HEK293 (cell line): ENCODE measurements around the gene NCAN.
A peak's percentile ranks its signal among the peaks of the same experiment; 100 is the strongest.

Source experiments
- CTCF ChIA-PET: fragments of 350-600 bp; formaldehyde crosslinking; extraction: SDS; loops from one replicate; lab custom pipeline; 2021; ENCODE audit warnings: antibody characterized with exemption; lab: Yijun Ruan, JAX
- POLR2A ChIA-PET: fragments of 300-600 bp; formaldehyde crosslinking; extraction: SDS; loops from one replicate; lab custom pipeline; 2020; ENCODE audit warnings: antibody characterized with exemption, inconsistent platforms; lab: Yijun Ruan, JAX
- H3K27ac ChIP-seq: fragments of 200-500 bp; sonication (Bioruptor generic); 2 replicates; pipeline ENCODE4 v1.5.1; 2014; ENCODE audit warnings: low read depth, low read length, control low read depth, inconsistent platforms; ENCODE audit errors: extremely low read depth
- H3K36me3 ChIP-seq, 2 experiments: fragments of 200-500 bp in 1 of 2; sonication (Bioruptor generic) in 1 of 2; 1 replicate in 1 of 2; 2 replicates in 1 of 2; pipeline ENCODE4 v1.5.1; 2014 to 2017; ENCODE audit warnings: inconsistent platforms in 2 of 2, low read length in 2 of 2; ENCODE audit not compliant: control insufficient read depth in 2 of 2, insufficient read depth in 1 of 2
- H3K4me1 ChIP-seq: fragments of 200-500 bp; sonication (Bioruptor generic); 2 replicates; pipeline ENCODE4 v1.5.1; 2014; ENCODE audit warnings: mild to moderate bottlenecking, low read length, inconsistent platforms; ENCODE audit not compliant: control insufficient read depth, insufficient read depth
- H3K4me3 ChIP-seq: 2 replicates; pipeline ENCODE4 v1.5.1; 2011; ENCODE audit warnings: low read depth, mild to moderate bottlenecking, control low read depth, low read length, moderate library complexity
- H3K9me3 ChIP-seq: fragments of 200-500 bp; sonication (Bioruptor generic); 2 replicates; pipeline ENCODE4 v1.5.1; 2014; ENCODE audit warnings: low read depth, low read length, inconsistent platforms; ENCODE audit not compliant: control insufficient read depth, insufficient read depth
- MZF1 ChIP-seq: fragments of 450-650 bp; formaldehyde crosslinking; IDR thresholded peaks from 2 replicates; pipeline ENCODE4 v1.5.1; 2017; ENCODE audit warnings: missing biosample characterization, missing genetic modification characterization, borderline replicate concordance
- RBAK ChIP-seq: fragments of 450-650 bp; formaldehyde crosslinking; IDR thresholded peaks from 2 replicates; pipeline ENCODE4 v1.5.1; 2016; ENCODE audit warnings: missing biosample characterization, missing genetic modification characterization
- SP2 ChIP-seq: fragments of 450-650 bp; formaldehyde crosslinking; IDR thresholded peaks from 2 replicates; pipeline ENCODE4 v1.5.1; 2016; ENCODE audit warnings: missing biosample characterization, missing genetic modification characterization
- SP7 ChIP-seq: fragments of 450-650 bp; formaldehyde crosslinking; IDR thresholded peaks from 2 replicates; pipeline ENCODE4 v1.5.1; 2016; ENCODE audit warnings: missing biosample characterization, missing genetic modification characterization
- TCF7L2 ChIP-seq: IDR thresholded peaks from 2 replicates; pipeline ENCODE4 v1.6.1; 2011; ENCODE audit warnings: low read depth, mild to moderate bottlenecking, inconsistent platforms, low read length, moderate library complexity, borderline replicate concordance
- TRIM28 ChIP-seq: IDR thresholded peaks from 2 replicates; pipeline ENCODE4 v1.6.1; 2011; ENCODE audit warnings: low read length, control low read depth, borderline replicate concordance
- ZBTB20 ChIP-seq: fragments of 450-650 bp; formaldehyde crosslinking; IDR thresholded peaks from 2 replicates; pipeline ENCODE4 v1.5.1; 2016; ENCODE audit warnings: missing biosample characterization, missing genetic modification characterization
- ZFP41 ChIP-seq: fragments of 450-650 bp; formaldehyde crosslinking; IDR thresholded peaks from 2 replicates; pipeline ENCODE4 v1.5.1; 2016; ENCODE audit warnings: missing biosample characterization, missing genetic modification characterization, borderline replicate concordance
- ZNF146 ChIP-seq: fragments of 450-650 bp; formaldehyde crosslinking; IDR thresholded peaks from 2 replicates; pipeline ENCODE4 v1.5.1; 2016; ENCODE audit warnings: missing biosample characterization, missing genetic modification characterization
- ZNF169 ChIP-seq: fragments of 450-650 bp; formaldehyde crosslinking; IDR thresholded peaks from 2 replicates; pipeline ENCODE4 v1.5.1; 2016; ENCODE audit warnings: missing biosample characterization, missing genetic modification characterization
- ZNF223 ChIP-seq: fragments of 450-650 bp; formaldehyde crosslinking; IDR thresholded peaks from 2 replicates; pipeline ENCODE4 v1.5.1; 2016; ENCODE audit warnings: missing biosample characterization, missing genetic modification characterization
- ZNF335 ChIP-seq: fragments of 450-650 bp; formaldehyde crosslinking; conservative IDR thresholded peaks from 2 replicates; pipeline ENCODE4 v1.5.1; 2016; ENCODE audit warnings: missing biosample characterization, missing genetic modification characterization
- ZNF391 ChIP-seq: fragments of 450-650 bp; formaldehyde crosslinking; IDR thresholded peaks from 2 replicates; pipeline ENCODE4 v1.5.1; 2016; ENCODE audit warnings: low read depth, missing biosample characterization, missing genetic modification characterization, borderline replicate concordance
- ZNF48 ChIP-seq: fragments of 450-650 bp; formaldehyde crosslinking; IDR thresholded peaks from 2 replicates; pipeline ENCODE4 v1.5.1; 2016; ENCODE audit warnings: missing biosample characterization, missing genetic modification characterization
- ZNF626 ChIP-seq: fragments of 450-650 bp; sonication (Bioruptor Pico); formaldehyde crosslinking; IDR thresholded peaks from 2 replicates; pipeline ENCODE4 v1.5.1; 2018; ENCODE audit warnings: missing biosample characterization, missing genetic modification characterization, inconsistent platforms
- ZNF660 ChIP-seq: fragments of 450-650 bp; IDR thresholded peaks from 2 replicates; pipeline ENCODE4 v1.5.1; 2018; ENCODE audit warnings: missing biosample characterization, mild to moderate bottlenecking, missing genetic modification characterization
- ZNF707 ChIP-seq: fragments of 450-650 bp; formaldehyde crosslinking; IDR thresholded peaks from 2 replicates; pipeline ENCODE4 v1.5.1; 2016; ENCODE audit warnings: missing biosample characterization, missing genetic modification characterization
- TF ChIP-seq, protein P1 (sequence below): fragments of 450-650 bp; formaldehyde crosslinking; IDR thresholded peaks from 2 replicates; pipeline ENCODE4 v1.5.1; 2016; ENCODE audit warnings: missing biosample characterization, missing genetic modification characterization
- TF ChIP-seq, protein P2 (sequence below): fragments of 450-650 bp; formaldehyde crosslinking; IDR thresholded peaks from 2 replicates; pipeline ENCODE4 v1.5.1; 2016; ENCODE audit warnings: missing biosample characterization, missing genetic modification characterization
- TF ChIP-seq, protein P3 (sequence below): fragments of 450-650 bp; formaldehyde crosslinking; IDR thresholded peaks from 2 replicates; pipeline ENCODE4 v1.5.1; 2017; ENCODE audit warnings: missing biosample characterization, mild to moderate bottlenecking, missing genetic modification characterization, moderate library complexity
- TF ChIP-seq, protein P4 (sequence below): fragments of 450-650 bp; formaldehyde crosslinking; IDR thresholded peaks from 2 replicates; pipeline ENCODE4 v1.5.1; 2016; ENCODE audit warnings: missing biosample characterization, missing genetic modification characterization
- TF ChIP-seq, protein P5 (sequence below): sonication (generic); formaldehyde crosslinking; IDR thresholded peaks from 2 replicates; pipeline ENCODE4 v1.8.1; 2022; ENCODE audit warnings: mild to moderate bottlenecking, moderate library complexity, missing genetic modification reagents
- TF ChIP-seq, protein P6 (sequence below): fragments of 450-650 bp; formaldehyde crosslinking; IDR thresholded peaks from 2 replicates; pipeline ENCODE4 v1.5.1; 2017; ENCODE audit warnings: missing biosample characterization, missing genetic modification characterization
- TF ChIP-seq, protein P7 (sequence below): fragments of 450-650 bp; formaldehyde crosslinking; IDR thresholded peaks from 2 replicates; pipeline ENCODE4 v1.5.1; 2016; ENCODE audit warnings: missing biosample characterization, missing genetic modification characterization

The NCAN gene

DNA sequence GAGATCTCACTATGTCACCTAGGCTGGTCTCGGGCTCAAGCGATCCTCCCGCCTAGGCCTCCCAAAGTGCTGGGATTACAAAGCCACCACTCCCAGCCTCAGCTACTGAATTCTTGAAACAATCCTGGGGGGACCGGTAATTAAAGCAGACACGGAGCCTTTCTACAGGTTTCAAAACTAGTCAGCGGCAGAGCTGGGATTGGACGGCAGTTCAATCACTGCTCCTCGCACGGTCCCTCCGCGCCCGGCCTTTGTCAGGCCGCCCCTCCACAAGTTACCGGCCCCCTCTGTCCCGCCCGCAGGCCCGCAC is 20.0 kb upstream of the NCAN start:
- TF ChIP-seq TRIM28, result 0 out of 2 replicates have a peak, but pooled peaks have one; percentile 55
- TF ChIP-seq ZNF335 (tag by site-specific recombination), result peak; percentile 75
- TF ChIP-seq, protein P1, sequence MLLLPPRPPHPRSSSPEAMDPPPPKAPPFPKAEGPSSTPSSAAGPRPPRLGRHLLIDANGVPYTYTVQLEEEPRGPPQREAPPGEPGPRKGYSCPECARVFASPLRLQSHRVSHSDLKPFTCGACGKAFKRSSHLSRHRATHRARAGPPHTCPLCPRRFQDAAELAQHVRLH (tag by site-specific recombination), result no peak
- no peak for TF ChIP-seq ZNF48
- no peak for TF ChIP-seq ZNF169 (tag by site-specific recombination)
- TF ChIP-seq ZNF146, result no peak
- 0 out of 2 replicates have a peak, but pooled peaks have one; percentile 63 for TF ChIP-seq SP2
- no peak for TF ChIP-seq ZFP41 (tag by site-specific recombination)
- no peak for TF ChIP-seq RBAK (tag by site-specific recombination)
- TF ChIP-seq ZNF223 (tag by site-specific recombination), result peak; percentile 97
- CTCF ChIA-PET, result interaction anchor here (0.5 to 1.4 kb wide), 5 partner anchors 17 to 387 kb away, joined by 3 to 5 read pairs (median 3); partner anchors contain the start of gene MAU2
- peak overlapping the region; percentile 84; the same call in 1 of the 2 replicates for H3K27ac ChIP-seq
- H3K9me3 ChIP-seq, result no peaks in the 10 kb centered on the region
- H3K4me3 ChIP-seq, result peak overlapping the region; percentile 93
- POLR2A ChIA-PET, result interaction anchor here (0.6 to 4.1 kb wide), 9 partner anchors 10 to 324 kb away, joined by 3 to 60 read pairs (median 3); partner anchors contain the start of genes MEF2B, NDUFA13 and NR2C2AP
- peaks cover 4 to 22% of the 10 kb centered on the region in 2 experiments; a peak in 2 of 3 replicates for H3K36me3 ChIP-seq
- no peaks in the 10 kb centered on the region for H3K4me1 ChIP-seq

DNA sequence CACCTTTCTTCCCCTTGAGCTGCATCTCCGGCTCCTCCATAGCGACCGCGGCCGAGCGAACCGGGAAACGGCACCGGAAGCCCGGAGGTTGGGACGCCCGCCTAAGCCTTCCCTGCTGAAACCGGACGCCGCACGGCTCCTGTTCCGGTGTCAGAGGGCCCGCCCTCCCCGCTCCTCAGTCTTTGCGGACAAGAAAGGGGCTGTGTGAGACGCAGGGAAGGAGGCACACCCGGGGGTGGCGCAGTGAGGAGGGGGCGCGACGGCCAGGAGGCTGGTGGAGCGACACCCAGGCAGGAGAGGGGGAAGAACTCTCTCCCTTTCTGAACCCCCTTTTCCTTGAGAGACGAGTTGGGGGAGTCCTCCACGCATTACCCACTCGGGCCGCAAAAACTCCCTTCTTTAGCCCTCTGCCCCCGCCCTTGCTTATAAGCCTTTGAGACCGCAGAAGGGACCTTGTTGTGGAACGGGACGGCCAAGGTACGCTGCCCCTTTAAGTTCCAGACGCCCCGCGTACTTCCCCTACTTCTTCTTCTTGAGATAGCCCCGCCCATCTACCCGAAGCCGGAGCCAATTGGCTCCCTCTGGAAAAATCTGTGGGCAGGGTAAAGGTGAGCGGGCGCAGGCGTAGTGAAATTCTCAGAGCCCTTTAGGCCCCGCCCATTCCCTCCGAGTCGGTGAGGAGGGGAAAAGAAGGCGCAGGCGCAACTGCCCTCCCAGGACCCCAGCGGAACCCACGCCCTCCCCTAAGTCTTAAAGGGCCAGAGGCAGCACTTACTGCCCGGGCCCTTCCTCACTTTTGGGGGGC is 19.5 kb upstream of the NCAN start, which contains the start of the genes BORCS8 and RFXANK:
BORCS8 (minus strand) TSS at position 75 of the 805 bp plus-strand sequence; CDS start at position 40, 35 bp downstream.
RFXANK (plus strand) TSS at position 181 of the 805 bp plus-strand sequence. CDS start 1,689 bp downstream, outside the sequence.
- POLR2A ChIA-PET, result interaction anchor here (0.6 to 4.1 kb wide), 9 partner anchors 10 to 321 kb away, joined by 3 to 60 read pairs (median 3); partner anchors contain the start of genes MEF2B and NR2C2AP
- CTCF ChIA-PET, result interaction anchor here (0.6 to 1.4 kb wide), 8 partner anchors 17 to 129 kb away, joined by 3 to 5 read pairs (median 4); partner anchors contain the start of gene MAU2
- Histone ChIP-seq H3K4me3 (peak within 1 kb of the TSS; percentile 93), H3K36me3 (peaks cover 4 to 25% of the 10 kb centered on the region in 2 experiments; a peak in 2 of 3 replicates), H3K4me1 (no peaks in the 10 kb centered on the region), H3K27ac (peak within 1 kb of the TSS; percentile 84), H3K9me3 (no peaks in the 10 kb centered on the region)
- TF ChIP-seq, protein P2, sequence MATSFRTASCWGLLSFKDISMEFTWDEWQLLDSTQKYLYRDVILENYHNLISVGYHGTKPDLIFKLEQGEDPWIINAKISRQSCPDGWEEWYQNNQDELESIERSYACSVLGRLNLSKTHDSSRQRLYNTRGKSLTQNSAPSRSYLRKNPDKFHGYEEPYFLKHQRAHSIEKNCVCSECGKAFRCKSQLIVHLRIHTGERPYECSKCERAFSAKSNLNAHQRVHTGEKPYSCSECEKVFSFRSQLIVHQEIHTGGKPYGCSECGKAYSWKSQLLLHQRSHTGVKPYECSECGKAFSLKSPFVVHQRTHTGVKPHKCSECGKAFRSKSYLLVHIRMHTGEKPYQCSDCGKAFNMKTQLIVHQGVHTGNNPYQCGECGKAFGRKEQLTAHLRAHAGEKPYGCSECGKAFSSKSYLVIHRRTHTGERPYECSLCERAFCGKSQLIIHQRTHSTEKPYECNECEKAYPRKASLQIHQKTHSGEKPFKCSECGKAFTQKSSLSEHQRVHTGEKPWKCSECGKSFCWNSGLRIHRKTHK (tag by site-specific recombination), result no peak
- TF ChIP-seq ZNF391 (tag by site-specific recombination) (peak; percentile 66; the same call in 1 of the 2 replicates), MZF1 (tag by site-specific recombination) (0 out of 2 replicates have a peak, but pooled peaks have one; percentile 37), ZBTB20 (tag by site-specific recombination) (peak; percentile 42; the same call in 1 of the 2 replicates), SP7 (tag by site-specific recombination) (peak; percentile 79), ZNF626 (no peak), ZNF660 (tag by site-specific recombination) (peak; percentile 94), RBAK (tag by site-specific recombination) (no peak), ZNF707 (tag by site-specific recombination) (no peak), TCF7L2 (no peak)
- TF ChIP-seq, protein P3, sequence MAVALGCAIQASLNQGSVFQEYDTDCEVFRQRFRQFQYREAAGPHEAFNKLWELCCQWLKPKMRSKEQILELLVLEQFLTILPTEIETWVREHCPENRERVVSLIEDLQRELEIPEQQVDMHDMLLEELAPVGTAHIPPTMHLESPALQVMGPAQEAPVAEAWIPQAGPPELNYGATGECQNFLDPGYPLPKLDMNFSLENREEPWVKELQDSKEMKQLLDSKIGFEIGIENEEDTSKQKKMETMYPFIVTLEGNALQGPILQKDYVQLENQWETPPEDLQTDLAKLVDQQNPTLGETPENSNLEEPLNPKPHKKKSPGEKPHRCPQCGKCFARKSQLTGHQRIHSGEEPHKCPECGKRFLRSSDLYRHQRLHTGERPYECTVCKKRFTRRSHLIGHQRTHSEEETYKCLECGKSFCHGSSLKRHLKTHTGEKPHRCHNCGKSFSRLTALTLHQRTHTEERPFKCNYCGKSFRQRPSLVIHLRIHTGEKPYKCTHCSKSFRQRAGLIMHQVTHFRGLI (tag by site-specific recombination), result 0 out of 2 replicates have a peak, but pooled peaks have one; percentile 31
- TF ChIP-seq, protein P4, sequence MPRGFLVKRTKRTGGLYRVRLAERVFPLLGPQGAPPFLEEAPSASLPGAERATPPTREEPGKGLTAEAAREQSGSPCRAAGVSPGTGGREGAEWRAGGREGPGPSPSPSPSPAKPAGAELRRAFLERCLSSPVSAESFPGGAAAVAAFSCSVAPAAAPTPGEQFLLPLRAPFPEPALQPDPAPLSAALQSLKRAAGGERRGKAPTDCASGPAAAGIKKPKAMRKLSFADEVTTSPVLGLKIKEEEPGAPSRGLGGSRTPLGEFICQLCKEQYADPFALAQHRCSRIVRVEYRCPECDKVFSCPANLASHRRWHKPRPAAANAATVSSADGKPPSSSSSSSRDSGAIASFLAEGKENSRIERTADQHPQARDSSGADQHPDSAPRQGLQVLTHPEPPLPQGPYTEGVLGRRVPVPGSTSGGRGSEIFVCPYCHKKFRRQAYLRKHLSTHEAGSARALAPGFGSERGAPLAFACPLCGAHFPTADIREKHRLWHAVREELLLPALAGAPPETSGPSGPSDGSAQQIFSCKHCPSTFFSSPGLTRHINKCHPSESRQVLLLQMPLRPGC (tag by site-specific recombination), result no peak
- TF ChIP-seq, protein P5, sequence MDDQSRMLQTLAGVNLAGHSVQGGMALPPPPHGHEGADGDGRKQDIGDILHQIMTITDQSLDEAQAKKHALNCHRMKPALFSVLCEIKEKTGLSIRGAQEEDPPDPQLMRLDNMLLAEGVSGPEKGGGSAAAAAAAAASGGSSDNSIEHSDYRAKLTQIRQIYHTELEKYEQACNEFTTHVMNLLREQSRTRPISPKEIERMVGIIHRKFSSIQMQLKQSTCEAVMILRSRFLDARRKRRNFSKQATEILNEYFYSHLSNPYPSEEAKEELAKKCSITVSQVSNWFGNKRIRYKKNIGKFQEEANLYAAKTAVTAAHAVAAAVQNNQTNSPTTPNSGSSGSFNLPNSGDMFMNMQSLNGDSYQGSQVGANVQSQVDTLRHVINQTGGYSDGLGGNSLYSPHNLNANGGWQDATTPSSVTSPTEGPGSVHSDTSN, result 0 out of 2 replicates have a peak, but pooled peaks have one; percentile 13
- TF ChIP-seq, protein P6, sequence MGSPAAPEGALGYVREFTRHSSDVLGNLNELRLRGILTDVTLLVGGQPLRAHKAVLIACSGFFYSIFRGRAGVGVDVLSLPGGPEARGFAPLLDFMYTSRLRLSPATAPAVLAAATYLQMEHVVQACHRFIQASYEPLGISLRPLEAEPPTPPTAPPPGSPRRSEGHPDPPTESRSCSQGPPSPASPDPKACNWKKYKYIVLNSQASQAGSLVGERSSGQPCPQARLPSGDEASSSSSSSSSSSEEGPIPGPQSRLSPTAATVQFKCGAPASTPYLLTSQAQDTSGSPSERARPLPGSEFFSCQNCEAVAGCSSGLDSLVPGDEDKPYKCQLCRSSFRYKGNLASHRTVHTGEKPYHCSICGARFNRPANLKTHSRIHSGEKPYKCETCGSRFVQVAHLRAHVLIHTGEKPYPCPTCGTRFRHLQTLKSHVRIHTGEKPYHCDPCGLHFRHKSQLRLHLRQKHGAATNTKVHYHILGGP, result no peak
- TF ChIP-seq, protein P7, sequence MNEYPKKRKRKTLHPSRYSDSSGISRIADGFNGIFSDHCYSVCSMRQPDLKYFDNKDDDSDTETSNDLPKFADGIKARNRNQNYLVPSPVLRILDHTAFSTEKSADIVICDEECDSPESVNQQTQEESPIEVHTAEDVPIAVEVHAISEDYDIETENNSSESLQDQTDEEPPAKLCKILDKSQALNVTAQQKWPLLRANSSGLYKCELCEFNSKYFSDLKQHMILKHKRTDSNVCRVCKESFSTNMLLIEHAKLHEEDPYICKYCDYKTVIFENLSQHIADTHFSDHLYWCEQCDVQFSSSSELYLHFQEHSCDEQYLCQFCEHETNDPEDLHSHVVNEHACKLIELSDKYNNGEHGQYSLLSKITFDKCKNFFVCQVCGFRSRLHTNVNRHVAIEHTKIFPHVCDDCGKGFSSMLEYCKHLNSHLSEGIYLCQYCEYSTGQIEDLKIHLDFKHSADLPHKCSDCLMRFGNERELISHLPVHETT (tag by site-specific recombination), result peak; percentile 87; the same call in 1 of the 2 replicates
